CD14-positive monocyte (primary cell): ENCODE data around the gene MEI4. TPM values are rescaled to one million over a fixed set of nuclear protein-coding genes. Genes with fewer than 3 reads are reported as not detected.

Experiments used
- DNase-seq, 3 donors: peaks; one replicate each; pipeline ENCODE4 v3.0.0-alpha.2; 2011 to 2022
- H2AFZ ChIP-seq: 2 replicates; pipeline ENCODE4 v1.6.0; 2012; ENCODE audit warnings: mild to moderate bottlenecking, low read depth, low read length, inconsistent platforms; ENCODE audit not compliant: insufficient read depth, poor library complexity, severe bottlenecking
- H3K27ac ChIP-seq, 2 donors: 1 replicate in 1 of 2; 2 replicates in 1 of 2; pipeline ENCODE4 v1.5.1; 2012 to 2013; ENCODE audit warnings: low read length in 2 of 2, control low read depth in 1 of 2, inconsistent platforms in 1 of 2, low read depth in 1 of 2, mild to moderate bottlenecking in 1 of 2
- H3K27me3 ChIP-seq, 2 donors: one replicate each; pipeline versions ENCODE4 v1.6.0 to v1.6.1; 2011 to 2013; ENCODE audit warnings: low read length in 2 of 2; ENCODE audit not compliant: control insufficient read depth in 2 of 2, insufficient read depth in 2 of 2
- H3K36me3 ChIP-seq, 2 donors: replicated peaks in 1 of 2; 1 replicate in 1 of 2; 2 replicates in 1 of 2; pipeline versions ENCODE4 v1.5.1 to v1.6.1; 2012 to 2013; ENCODE audit warnings: low read length in 2 of 2, control low read depth in 1 of 2, inconsistent platforms in 1 of 2, mild to moderate bottlenecking in 1 of 2; ENCODE audit not compliant: insufficient read depth in 2 of 2, control insufficient read depth in 1 of 2
- H3K4me1 ChIP-seq, 2 donors: 1 replicate in 1 of 2; 2 replicates in 1 of 2; pipeline versions ENCODE4 v1.5.1 to v1.6.1; 2012 to 2013; ENCODE audit warnings: low read length in 2 of 2, control low read depth in 1 of 2, inconsistent platforms in 1 of 2, mild to moderate bottlenecking in 1 of 2, moderate library complexity in 1 of 2; ENCODE audit not compliant: insufficient read depth in 2 of 2, control insufficient read depth in 1 of 2
- H3K4me2 ChIP-seq: replicated peaks from 2 replicates; pipeline ENCODE3; 2012; ENCODE audit warnings: low read length, moderate library complexity, mild to moderate bottlenecking; ENCODE audit not compliant: poor library complexity, severe bottlenecking; ENCODE audit errors: extremely low read depth
- H3K4me3 ChIP-seq, 3 experiments: fragments of 200-600 bp in 1 of 3; sonication (generic) in 1 of 3; replicated peaks in 1 of 3; 1 replicate in 2 of 3; 2 replicates in 1 of 3; pipeline ENCODE4 v1.5.1; 2011 to 2013; ENCODE audit warnings: low read length in 3 of 3, mild to moderate bottlenecking in 3 of 3, control low read depth in 2 of 3, low read depth in 2 of 3, inconsistent platforms in 1 of 3, moderate library complexity in 1 of 3
- H3K79me2 ChIP-seq: 2 replicates; pipeline ENCODE4 v1.6.0; 2012; ENCODE audit warnings: mild to moderate bottlenecking, control low read depth, inconsistent platforms, low read length, moderate library complexity; ENCODE audit not compliant: insufficient read depth
- H3K9ac ChIP-seq: 2 replicates; pipeline ENCODE4 v1.6.0; 2017; ENCODE audit warnings: low read length, mild to moderate bottlenecking; ENCODE audit not compliant: insufficient read depth, poor library complexity, severe bottlenecking
- H3K9me3 ChIP-seq, 2 donors: replicated peaks in 1 of 2; 1 replicate in 1 of 2; 2 replicates in 1 of 2; pipeline versions ENCODE4 v1.5.1 to v1.6.1; 2012 to 2013; ENCODE audit warnings: low read length in 2 of 2, control low read depth in 1 of 2; ENCODE audit not compliant: control insufficient read depth in 1 of 2, insufficient read depth in 1 of 2
- H4K20me1 ChIP-seq: 2 replicates; pipeline ENCODE4 v1.6.0; 2012; ENCODE audit warnings: mild to moderate bottlenecking, low read length, control low read depth, moderate library complexity; ENCODE audit not compliant: insufficient read depth
- H3K27ac Mint-ChIP-seq, 7 donors: one replicate each; pipeline ENCODE4 v1.8.0; 2020; ENCODE audit warnings: mild to moderate bottlenecking in 7 of 7, mixed read lengths in 7 of 7, moderate library complexity in 6 of 7, inconsistent platforms in 2 of 7
- H3K27me3 Mint-ChIP-seq, 3 donors: one replicate each; pipeline ENCODE4 v1.8.0; 2021 to 2022; ENCODE audit warnings: low read depth in 3 of 3, mild to moderate bottlenecking in 3 of 3, mixed read lengths in 3 of 3, moderate library complexity in 3 of 3, inconsistent platforms in 1 of 3
- H3K36me3 Mint-ChIP-seq, 2 donors: one replicate each; pipeline ENCODE4 v1.8.0; 2020; ENCODE audit warnings: mixed read lengths in 2 of 2, inconsistent platforms in 1 of 2, mild to moderate bottlenecking in 1 of 2
- H3K4me1 Mint-ChIP-seq: one replicate; pipeline ENCODE4 v1.8.0; 2020; ENCODE audit warnings: mild to moderate bottlenecking, mixed read lengths
- H3K4me3 Mint-ChIP-seq, 2 donors: one replicate each; pipeline ENCODE4 v1.8.0; 2020; ENCODE audit warnings: mild to moderate bottlenecking in 2 of 2, mixed read lengths in 2 of 2, moderate library complexity in 1 of 2
- H3K9me3 Mint-ChIP-seq, 7 donors: one replicate each; pipeline ENCODE4 v1.8.0; 2020 to 2022; ENCODE audit warnings: mixed read lengths in 7 of 7, mild to moderate bottlenecking in 6 of 7, moderate library complexity in 6 of 7, inconsistent platforms in 2 of 7
- CTCF ChIP-seq: fragments of 200-600 bp; IDR thresholded peaks from one replicate; pipeline ENCODE4 v1.8.0; 2022; ENCODE audit warnings: antibody characterized with exemption, mild to moderate bottlenecking
- WGBS: methylation state at CpG from one replicate; pipeline ENCODE4 v1.1.5; 2013; ENCODE audit warnings: missing lambda C conversion rate; ENCODE audit not compliant: insufficient coverage; 5-methylcytosine and 5-hydroxymethylcytosine counted together
- intact Hi-C, 2 donors: fragments of 100-400 bp; cut with micrococcal nuclease; formaldehyde crosslinking; loops; one replicate each; pipeline versions ENCODE4 v1.15.0 to v1.15.1; 2023
- polyA plus RNA-seq, 3 donors: library from polyadenylated mRNA; depleted of rRNA in 1 of 3; unstranded in 2 of 3; stranded (reverse) in 1 of 3; fragments of 300-500 nt in 2 of 3; fragments of >200 nt in 1 of 3; fragmentation: Illumina TruSeq in 2 of 3; gene quantifications; 1 replicate in 2 of 3; 2 replicates in 1 of 3; pipeline ENCODE4 v1.2.3, GENCODE V29; 2012 to 2021

The MEI4 gene
- polyA plus RNA-seq, 3 donors: not detected

GRCh38 chr6:77906070-77906469 is 253.2 kb downstream of the MEI4 start:
- H3K4me3 Mint-ChIP-seq: no peak overlapping the region
- Histone ChIP-seq H3K36me3 (no peaks in the 10 kb centered on the region), H3K9ac (no peak overlapping the region), H3K9me3 (peaks cover 6 to 7% of the 10 kb centered on the region in 2 donors), H3K27ac (no peak overlapping the region), H4K20me1 (no peaks in the 10 kb centered on the region), H3K27me3 (no peaks in the 10 kb centered on the region), H3K4me2 (no peak overlapping the region), H3K79me2 (no peaks in the 10 kb centered on the region), H3K4me1 (no peaks in the 10 kb centered on the region), H2AFZ (no peak overlapping the region), H3K4me3 (no peak overlapping the region)
- no peak for DNase-seq
- no peak for TF ChIP-seq CTCF
- no peaks in the 10 kb centered on the region for H3K27me3 Mint-ChIP-seq
- no peaks in the 10 kb centered on the region for H3K4me1 Mint-ChIP-seq
- no peak overlapping the region for H3K27ac Mint-ChIP-seq
- 83% methylated on average over 1 of the region's 3 CpGs for WGBS
- intact Hi-C loops: no loop called here
- peaks cover 5 to 22% (median 17%) of the 10 kb centered on the region in 7 donors for H3K9me3 Mint-ChIP-seq
- no peaks in the 10 kb centered on the region for H3K36me3 Mint-ChIP-seq

GRCh38 chr6:77910826-77911225 is 258.0 kb downstream of the MEI4 start:
- Histone ChIP-seq H3K27me3 (no peaks in the 10 kb centered on the region), H3K79me2 (no peaks in the 10 kb centered on the region), H3K9ac (no peak overlapping the region), H3K36me3 (no peaks in the 10 kb centered on the region), H3K4me1 (no peaks in the 10 kb centered on the region), H3K27ac (no peak overlapping the region), H4K20me1 (no peaks in the 10 kb centered on the region), H2AFZ (no peak overlapping the region), H3K4me2 (no peak overlapping the region), H3K4me3 (no peak overlapping the region), H3K9me3 (peaks cover 4 to 18% of the 10 kb centered on the region in 2 donors)
- no peak for TF ChIP-seq CTCF
- no peak overlapping the region for H3K4me3 Mint-ChIP-seq
- H3K4me1 Mint-ChIP-seq: no peaks in the 10 kb centered on the region
- no peaks in the 10 kb centered on the region for H3K27me3 Mint-ChIP-seq
- peaks cover 4 to 22% (median 15%) of the 10 kb centered on the region in 7 donors for H3K9me3 Mint-ChIP-seq
- H3K27ac Mint-ChIP-seq: no peak overlapping the region
- intact Hi-C loops: no loop called here
- no CpG with 5 or more reads among the region's 1 CpG for WGBS
- no peak for DNase-seq
- no peaks in the 10 kb centered on the region for H3K36me3 Mint-ChIP-seq
